Trophoblast cell (in vitro differentiated cells and primary cell): ENCODE data around the gene ATXN2.
"Not testable (repeated sequence)": the region's sequence is repeated elsewhere in the genome, so short reads cannot be mapped to it uniquely, and the experiment has no call there.

Experiments used
- DNase-seq, 2 donors: peaks; one replicate each; pipeline ENCODE4 v3.0.0-alpha.2; 2016
- H2AFZ ChIP-seq: 2 replicates; pipeline ENCODE4 v1.6.1; 2013; ENCODE audit warnings: low read length, moderate library complexity, mild to moderate bottlenecking; ENCODE audit not compliant: insufficient read depth, poor library complexity
- H2AK5ac ChIP-seq: 2 replicates; pipeline ENCODE4 v1.6.1; 2013; ENCODE audit warnings: mild to moderate bottlenecking, low read length
- H2BK120ac ChIP-seq: 2 replicates; pipeline ENCODE4 v1.6.1; 2013; ENCODE audit warnings: low read length, mild to moderate bottlenecking, moderate library complexity; ENCODE audit not compliant: insufficient read depth, poor library complexity
- H2BK12ac ChIP-seq: 2 replicates; pipeline ENCODE4 v1.6.1; 2013; ENCODE audit warnings: mild to moderate bottlenecking, low read length, moderate library complexity
- H2BK5ac ChIP-seq: 2 replicates; pipeline ENCODE4 v1.6.1; 2013; ENCODE audit warnings: low read length, low read depth, moderate library complexity, mild to moderate bottlenecking; ENCODE audit not compliant: poor library complexity
- H3K14ac ChIP-seq: 2 replicates; pipeline ENCODE4 v1.6.1; 2013; ENCODE audit warnings: mild to moderate bottlenecking, low read length
- H3K18ac ChIP-seq: 2 replicates; pipeline ENCODE4 v1.6.1; 2013; ENCODE audit warnings: mild to moderate bottlenecking, low read length
- H3K23ac ChIP-seq: 2 replicates; pipeline ENCODE4 v1.6.1; 2013; ENCODE audit warnings: low read length
- H3K27ac ChIP-seq: 2 replicates; pipeline ENCODE4 v1.5.1; 2013; ENCODE audit warnings: low read depth, mild to moderate bottlenecking, inconsistent platforms, low read length, moderate library complexity
- H3K27me3 ChIP-seq: 2 replicates; pipeline ENCODE4 v1.6.1; 2013; ENCODE audit warnings: inconsistent platforms, mild to moderate bottlenecking, low read length, moderate library complexity; ENCODE audit not compliant: insufficient read depth
- H3K36me3 ChIP-seq, 2 experiments: 1 replicate in 1 of 2; 2 replicates in 1 of 2; pipeline ENCODE4 v1.6.1; 2013; ENCODE audit warnings: low read length in 2 of 2, mild to moderate bottlenecking in 2 of 2, moderate library complexity in 1 of 2; ENCODE audit not compliant: insufficient read depth in 2 of 2, control insufficient read depth in 1 of 2
- H3K4ac ChIP-seq: 2 replicates; pipeline ENCODE4 v1.6.1; 2013; ENCODE audit warnings: low read depth, mild to moderate bottlenecking, low read length, moderate library complexity
- H3K4me1 ChIP-seq, 2 experiments: 1 replicate in 1 of 2; 2 replicates in 1 of 2; pipeline ENCODE4 v1.6.1; 2013; ENCODE audit warnings: low read length in 2 of 2, mild to moderate bottlenecking in 2 of 2, moderate library complexity in 1 of 2; ENCODE audit not compliant: insufficient read depth in 2 of 2, control insufficient read depth in 1 of 2
- H3K4me2 ChIP-seq: 2 replicates; pipeline ENCODE4 v1.6.1; 2013; ENCODE audit warnings: inconsistent platforms, mild to moderate bottlenecking, low read length, moderate library complexity
- H3K4me3 ChIP-seq: 2 replicates; pipeline ENCODE4 v1.5.1; 2013; ENCODE audit warnings: mild to moderate bottlenecking, low read depth, low read length, inconsistent platforms
- H3K79me1 ChIP-seq: one replicate; pipeline ENCODE4 v1.6.1; 2013; ENCODE audit warnings: low read length
- H3K79me2 ChIP-seq: 2 replicates; pipeline ENCODE4 v1.6.1; 2013; ENCODE audit warnings: low read length, mild to moderate bottlenecking; ENCODE audit not compliant: control insufficient read depth, insufficient read depth, poor library complexity
- H3K9ac ChIP-seq: 2 replicates; pipeline ENCODE4 v1.6.1; 2013; ENCODE audit warnings: mild to moderate bottlenecking, low read length
- H3K9me3 ChIP-seq: 2 replicates; pipeline ENCODE4 v1.6.1; 2013; ENCODE audit warnings: low read depth, mild to moderate bottlenecking, control low read depth, inconsistent platforms, low read length; ENCODE audit not compliant: insufficient read depth
- H4K12ac ChIP-seq: 2 replicates; pipeline ENCODE4 v1.6.1; 2013; ENCODE audit warnings: low read depth, mild to moderate bottlenecking, low read length, moderate library complexity
- H4K8ac ChIP-seq: 2 replicates; pipeline ENCODE4 v1.6.1; 2013; ENCODE audit warnings: low read depth, mild to moderate bottlenecking, low read length, moderate library complexity
- H4K91ac ChIP-seq: one replicate; pipeline ENCODE4 v1.6.1; 2013; ENCODE audit warnings: low read depth, mild to moderate bottlenecking, low read length, moderate library complexity
- WGBS: extraction: QIAGEN DNeasy Blood & Tissue Kit; methylation state at CpG from one replicate; pipeline ENCODE4 v1.1.7; 2013; ENCODE audit warnings: missing lambda C conversion rate; ENCODE audit not compliant: insufficient read length, insufficient coverage; ENCODE audit errors: extremely low coverage; 5-methylcytosine and 5-hydroxymethylcytosine counted together

Gene ATXN2

GRCh38 chr12:111503116-111503515 lies 96.0 kb downstream of the ATXN2 start:
- Histone ChIP-seq H4K91ac (no peak overlapping the region), H3K18ac (no peak overlapping the region), H3K36me3 (peaks cover 19 to 21% of the 10 kb centered on the region in 2 experiments), H2BK12ac (no peak overlapping the region), H3K27me3 (no peaks in the 10 kb centered on the region), H2AK5ac (no peak overlapping the region), H3K27ac (no peak overlapping the region), H3K9ac (no peak overlapping the region), H3K79me2 (no peaks in the 10 kb centered on the region), H3K4me2 (no peak overlapping the region), H3K9me3 (no peaks in the 10 kb centered on the region), H4K8ac (no peak overlapping the region), H3K14ac (no peak overlapping the region), H3K4me1 (no peaks in the 10 kb centered on the region), H3K79me1 (no peaks in the 10 kb centered on the region), H3K23ac (no peak overlapping the region), H2BK120ac (no peak overlapping the region), H2AFZ (no peak overlapping the region), H4K12ac (no peak overlapping the region), H2BK5ac (no peak overlapping the region), H3K4ac (no peak overlapping the region), H3K4me3 (no peak overlapping the region)
- no peak for DNase-seq
- WGBS: no CpG with 5 or more reads among the region's 1 CpG

- Histone ChIP-seq H3K9ac (no peak overlapping the region), H2BK5ac (no peak overlapping the region), H4K91ac (no peak overlapping the region), H2AK5ac (no peak overlapping the region), H3K9me3 (no peaks in the 10 kb centered on the region), H2AFZ (no peak overlapping the region), H3K23ac (no peak overlapping the region), H3K27me3 (no peaks in the 10 kb centered on the region), H4K12ac (no peak overlapping the region), H3K4ac (no peak overlapping the region), H3K27ac (no peak overlapping the region), H4K8ac (no peak overlapping the region), H3K4me2 (no peak overlapping the region), H3K79me2 (no peaks in the 10 kb centered on the region), H2BK120ac (no peak overlapping the region), H3K36me3 (peaks cover 32 to 37% of the 10 kb centered on the region in 2 experiments), H3K14ac (no peak overlapping the region), H3K18ac (no peak overlapping the region), H3K4me3 (no peak overlapping the region), H2BK12ac (no peak overlapping the region), H3K4me1 (no peaks in the 10 kb centered on the region), H3K79me1 (no peaks in the 10 kb centered on the region)
- DNase-seq: no peak
- no CpG with 5 or more reads among the region's 4 CpGs for WGBS
Measured at GRCh38 chr12:111494676-111495075, 104.4 kb downstream of the ATXN2 start.

GRCh38 chr12:111492979-111493378 lies 106.1 kb downstream of the ATXN2 start:
- H2BK120ac ChIP-seq, H4K8ac ChIP-seq, H3K4me2 ChIP-seq, H3K9ac ChIP-seq, H2BK12ac ChIP-seq, H3K23ac ChIP-seq, H2BK5ac ChIP-seq, H2AFZ ChIP-seq, H3K14ac ChIP-seq, H2AK5ac ChIP-seq, H3K79me2 ChIP-seq, H4K91ac ChIP-seq, H3K27ac ChIP-seq, H4K12ac ChIP-seq, H3K4me1 ChIP-seq, H3K79me1 ChIP-seq, H3K18ac ChIP-seq, H3K4me3 ChIP-seq, H3K27me3 ChIP-seq, H3K9me3 ChIP-seq, H3K4ac ChIP-seq, DNase-seq: not testable (repeated sequence)
- H3K36me3 ChIP-seq: peaks cover 38 to 39% of the 10 kb centered on the region in 2 experiments
- no CpG with 5 or more reads among the region's 7 CpGs for WGBS

DNA sequence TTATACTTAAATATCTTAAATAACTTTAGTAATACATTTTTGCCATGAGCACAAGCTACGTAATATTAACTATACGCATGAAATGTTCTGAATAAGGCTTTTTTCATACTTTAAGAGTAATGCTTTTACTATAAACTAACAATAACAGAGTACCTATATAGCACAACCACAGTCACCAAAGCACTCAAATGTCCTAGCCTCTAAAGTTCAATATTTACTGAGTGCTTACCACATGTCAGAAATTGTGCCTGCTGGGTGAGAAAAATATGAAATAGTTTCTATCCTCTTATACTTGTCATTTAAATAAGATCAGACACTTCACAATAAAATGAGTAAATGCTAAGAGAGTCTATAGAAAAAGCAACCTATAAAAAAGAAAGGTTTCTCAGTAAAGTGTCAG lies 110.3 kb downstream of the ATXN2 start:
- no peaks in the 10 kb centered on the region for H3K9me3 ChIP-seq
- H3K4me3 ChIP-seq: no peak overlapping the region
- no peaks in the 10 kb centered on the region for H3K79me2 ChIP-seq
- no peak overlapping the region for H4K91ac ChIP-seq
- no peaks in the 10 kb centered on the region for H3K4me1 ChIP-seq
- DNase-seq: no peak
- no peak overlapping the region for H4K8ac ChIP-seq
- H3K27ac ChIP-seq: no peak overlapping the region
- H3K79me1 ChIP-seq: no peaks in the 10 kb centered on the region
- H3K9ac ChIP-seq: no peak overlapping the region
- H3K4me2 ChIP-seq: no peak overlapping the region
- H2BK120ac ChIP-seq: no peak overlapping the region
- no peak overlapping the region for H2AK5ac ChIP-seq
- H2BK5ac ChIP-seq: no peak overlapping the region
- H2AFZ ChIP-seq: no peak overlapping the region
- no CpG with 5 or more reads among the region's 2 CpGs for WGBS
- H3K27me3 ChIP-seq: no peaks in the 10 kb centered on the region
- no peak overlapping the region for H2BK12ac ChIP-seq
- H3K4ac ChIP-seq: no peak overlapping the region
- H3K36me3 ChIP-seq: peaks cover 34 to 49% of the 10 kb centered on the region in 2 experiments
- no peak overlapping the region for H4K12ac ChIP-seq
- no peak overlapping the region for H3K18ac ChIP-seq
- H3K14ac ChIP-seq: no peak overlapping the region
- H3K23ac ChIP-seq: no peak overlapping the region
